ENCODE data around the gene CACNA1E. TPM values are rescaled to one million over a fixed set of nuclear protein-coding genes. Genes with fewer than 3 reads are reported as not detected.

CACNA1E gene
- total and polyA plus RNA-seq, 2 of the 4 experiments (the other 2 are of a cell fraction): not detected

GRCh38 chr1:181620183-181620582, 136.9 kb downstream of the CACNA1E start:
- no peak overlapping the region for H3K4ac ChIP-seq (ENCODE audit: low read depth, low read length)
- no peak overlapping the region for H3K27ac ChIP-seq (ENCODE audit: insufficient read depth, low read length)
- H2AK9ac ChIP-seq (replicated peaks; ENCODE audit: low read depth, low read length, poor library complexity): no peak overlapping the region
- H3K4me2 ChIP-seq (ENCODE audit: low read depth, low read length): no peak overlapping the region
- dilution Hi-C loops (cut with HindIII; ENCODE audit: low sequenced_read_pairs, unreplicated experiment): no loop called here
- no peak overlapping the region for H4K5ac ChIP-seq (ENCODE audit: low read depth, low read length)
- DNase-seq (no peak), ATAC-seq (ENCODE audit: low read depth) (no peak)
- H3K9ac ChIP-seq (ENCODE audit: low read depth, low read length): no peak overlapping the region
- no peaks in the 10 kb centered on the region for H3K9me1 ChIP-seq (ENCODE audit: insufficient read depth, low read length)
- H2BK15ac ChIP-seq (ENCODE audit: low read depth, low read length): no peak overlapping the region
- no peaks in the 10 kb centered on the region for H3K4me1 ChIP-seq (ENCODE audit: control insufficient read depth, insufficient read depth, low read length)
- H3K18ac ChIP-seq (ENCODE audit: low read depth, low read length): no peak overlapping the region
- H3K79me1 ChIP-seq (ENCODE audit: low read depth in 1 of 2, low read length in 2 of 2): no peaks in the 10 kb centered on the region
- no peak overlapping the region for H3K14ac ChIP-seq (replicated peaks; ENCODE audit: low read depth, low read length)
- no CpG with 5 or more reads among the region's 1 CpG for WGBS, 2 experiments (ENCODE audit: extremely low coverage in 2 of 2, insufficient read length in 1 of 2)
- POLR2A ChIA-PET (ENCODE audit: unreplicated experiment): no interaction called here
- no peak overlapping the region for H2AK5ac ChIP-seq (ENCODE audit: low read depth, low read length)
- peaks cover 3% of the 10 kb centered on the region; the same call in 1 of the 2 replicates for H3K9me3 ChIP-seq (ENCODE audit: control insufficient read depth, insufficient read depth, low read length)
- CTCF ChIA-PET: no interaction called here
- no peak overlapping the region for H2BK120ac ChIP-seq (ENCODE audit: low read depth, low read length)
- no peak overlapping the region for H3K56ac ChIP-seq (ENCODE audit: extremely low read depth, insufficient read depth, low read length)
- no peaks in the 10 kb centered on the region for H4K20me1 ChIP-seq (ENCODE audit: insufficient read depth, low read length)
- no peak overlapping the region for H4K91ac ChIP-seq (ENCODE audit: insufficient read depth, low read depth, low read length)
- no peak overlapping the region for H2BK20ac ChIP-seq (ENCODE audit: low read depth, low read length)
- no TSS peak for BruUV-seq (replicated peaks)
- intact Hi-C loops (cut with micrococcal nuclease): no loop called here
- TF ChIP-seq RCOR1 (IDR thresholded peaks at IDR 0.05; ENCODE audit: insufficient replicate concordance, low read length): no peak
- no peak for TF ChIP-seq FOS (IDR thresholded peaks at IDR 0.05; ENCODE audit: low read depth, low read length)
- no peak for TF ChIP-seq USF2 (IDR thresholded peaks at IDR 0.05; ENCODE audit: low read depth, low read length)
- no peak for TF ChIP-seq POLR2A (IDR thresholded peaks at IDR 0.05; ENCODE audit: low read depth, low read length)
- no peak for TF ChIP-seq CEBPB (IDR thresholded peaks at IDR 0.05; ENCODE audit: low read depth, low read length)
- no peak for TF ChIP-seq ELK1 (IDR thresholded peaks at IDR 0.05; ENCODE audit: borderline replicate concordance, low read depth, low read length)
- no peak for TF ChIP-seq RAD21 (IDR thresholded peaks at IDR 0.05; ENCODE audit: low read length)
- no peak for TF ChIP-seq NFE2L2 (IDR thresholded peaks at IDR 0.05; ENCODE audit: low read depth, low read length)
- no peak overlapping the region for H3K4me3 ChIP-seq (ENCODE audit: insufficient read depth, low read depth, low read length)
- no peak overlapping the region for H3K23ac ChIP-seq (ENCODE audit: low read depth, low read length)
- no peaks in the 10 kb centered on the region for H3K27me3 ChIP-seq (ENCODE audit: control insufficient read depth, insufficient read depth, low read length)
- H4K8ac ChIP-seq (ENCODE audit: low read depth in 2 of 2, low read length in 2 of 2): no peak overlapping the region
- H2AFZ ChIP-seq (replicated peaks; ENCODE audit: low read length, poor library complexity): no peak overlapping the region
- H2BK5ac ChIP-seq (ENCODE audit: low read depth, low read length, poor library complexity, severe bottlenecking): no peak overlapping the region
- in situ Hi-C loops (cut with MboI; ENCODE audit: low sequenced_read_pairs): no loop called here
- H3K36me3 ChIP-seq (ENCODE audit: control insufficient read depth, insufficient read depth, low read length): no peaks in the 10 kb centered on the region

Measured in IMR-90 (cell line).